ENCODE measurements around the gene CACNA1B. TPM values are rescaled to one million over a fixed set of nuclear protein-coding genes. Genes with fewer than 3 reads are reported as not detected.
"Not testable (repeated sequence)": the region's sequence is repeated elsewhere in the genome, so short reads cannot be mapped to it uniquely, and the experiment has no call there.

Gene CACNA1B
- polyA plus RNA-seq, 5 donors: 0.21 to 0.72 (median 0.50) TPM

GRCh38 chr9:138114501-138115245, 237.1 kb downstream of the CACNA1B start:
- DNase-seq: no peak

DNA sequence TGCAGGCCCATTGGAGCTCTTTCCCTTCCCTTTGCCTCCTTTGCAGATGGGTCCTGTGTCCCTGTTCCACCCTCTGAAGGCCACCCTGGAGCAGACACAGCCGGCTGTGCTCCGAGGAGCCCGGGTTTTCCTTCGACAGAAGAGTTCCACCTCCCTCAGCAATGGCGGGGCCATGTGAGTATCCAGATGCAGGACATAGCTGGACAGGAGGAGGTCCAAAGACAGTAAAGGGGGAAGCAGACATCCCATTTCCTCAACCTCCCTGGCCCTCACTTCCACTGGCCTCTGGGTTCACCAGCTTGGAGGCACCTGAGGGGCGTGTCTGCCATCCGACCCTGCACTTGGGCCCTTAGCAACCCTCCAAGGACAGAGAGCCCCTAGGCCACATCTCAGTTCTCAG, 237.9 kb downstream of the CACNA1B start:
- no peak for DNase-seq

DNA sequence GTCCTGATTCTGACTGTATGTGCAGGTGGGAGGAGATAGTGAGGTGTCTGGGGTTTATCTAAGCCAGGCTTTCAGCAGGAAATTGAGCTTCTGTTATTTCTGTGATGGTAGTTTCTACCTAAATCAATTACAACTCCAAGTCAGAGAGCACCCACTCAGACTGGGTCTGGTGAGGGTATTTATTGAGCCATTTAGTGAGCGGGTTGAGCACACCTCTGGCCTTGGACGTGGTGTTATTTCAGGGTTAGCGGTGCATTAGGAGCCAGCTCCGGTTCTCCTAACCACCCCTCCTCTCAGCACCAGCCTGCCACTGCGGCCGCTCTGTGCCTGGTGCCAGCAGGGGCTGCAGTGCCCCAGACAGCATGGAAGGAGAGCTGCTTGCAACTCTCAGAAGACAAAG, 238.9 kb downstream of the CACNA1B start:
- DNase-seq: no peak

DNA sequence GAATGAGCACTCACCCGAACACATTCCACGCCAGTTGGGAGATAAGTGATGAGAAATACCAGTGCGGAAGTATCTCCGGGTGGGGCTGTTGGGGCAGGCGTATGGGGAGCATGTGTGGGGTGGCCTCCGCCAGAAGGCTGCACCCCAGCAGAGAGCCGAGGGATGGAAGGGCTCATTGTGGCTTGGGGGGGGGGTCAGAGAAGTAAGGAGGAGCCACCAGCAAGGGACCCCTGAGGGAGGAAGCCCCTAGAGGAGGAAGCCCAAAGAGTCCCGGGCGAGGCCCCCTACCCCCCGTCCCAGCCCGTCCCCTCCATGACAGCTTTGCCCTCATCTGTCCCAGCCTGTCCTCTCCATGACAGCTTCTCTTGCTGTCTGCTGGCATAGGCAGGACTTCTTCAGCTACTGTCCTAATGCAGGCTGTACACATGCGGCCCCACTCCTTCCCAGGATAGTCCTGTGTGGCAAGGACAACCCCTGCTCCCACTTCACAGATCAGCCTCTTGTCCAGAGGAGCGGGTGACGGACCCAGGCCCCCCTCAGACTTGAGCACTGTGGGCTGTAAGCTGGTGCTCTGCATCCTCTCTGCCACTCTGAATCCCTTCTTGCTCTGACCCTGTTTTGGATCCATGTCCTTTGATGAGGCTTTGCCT, 239.6 kb downstream of the CACNA1B start:
- DNase-seq: no peak

DNA sequence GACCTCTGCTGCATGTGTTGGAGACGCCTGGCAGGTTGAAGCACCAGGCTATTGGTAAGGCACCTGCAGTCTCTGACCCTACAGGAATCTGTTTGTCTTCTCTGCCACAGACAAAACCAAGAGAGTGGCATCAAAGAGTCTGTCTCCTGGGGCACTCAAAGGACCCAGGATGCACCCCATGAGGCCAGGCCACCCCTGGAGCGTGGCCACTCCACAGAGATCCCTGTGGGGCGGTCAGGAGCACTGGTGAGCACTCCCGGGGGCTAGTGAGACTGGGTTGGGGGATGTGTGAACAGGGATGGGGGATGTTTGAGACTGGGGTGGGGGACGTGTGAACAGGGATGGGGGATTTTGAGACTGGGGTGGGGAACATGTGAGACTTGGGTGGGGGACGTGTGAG, 240.3 kb downstream of the CACNA1B start:
- no peak for DNase-seq

GRCh38 chr9:138118601-138119071, 241.1 kb downstream of the CACNA1B start:
- DNase-seq: no peak

DNA sequence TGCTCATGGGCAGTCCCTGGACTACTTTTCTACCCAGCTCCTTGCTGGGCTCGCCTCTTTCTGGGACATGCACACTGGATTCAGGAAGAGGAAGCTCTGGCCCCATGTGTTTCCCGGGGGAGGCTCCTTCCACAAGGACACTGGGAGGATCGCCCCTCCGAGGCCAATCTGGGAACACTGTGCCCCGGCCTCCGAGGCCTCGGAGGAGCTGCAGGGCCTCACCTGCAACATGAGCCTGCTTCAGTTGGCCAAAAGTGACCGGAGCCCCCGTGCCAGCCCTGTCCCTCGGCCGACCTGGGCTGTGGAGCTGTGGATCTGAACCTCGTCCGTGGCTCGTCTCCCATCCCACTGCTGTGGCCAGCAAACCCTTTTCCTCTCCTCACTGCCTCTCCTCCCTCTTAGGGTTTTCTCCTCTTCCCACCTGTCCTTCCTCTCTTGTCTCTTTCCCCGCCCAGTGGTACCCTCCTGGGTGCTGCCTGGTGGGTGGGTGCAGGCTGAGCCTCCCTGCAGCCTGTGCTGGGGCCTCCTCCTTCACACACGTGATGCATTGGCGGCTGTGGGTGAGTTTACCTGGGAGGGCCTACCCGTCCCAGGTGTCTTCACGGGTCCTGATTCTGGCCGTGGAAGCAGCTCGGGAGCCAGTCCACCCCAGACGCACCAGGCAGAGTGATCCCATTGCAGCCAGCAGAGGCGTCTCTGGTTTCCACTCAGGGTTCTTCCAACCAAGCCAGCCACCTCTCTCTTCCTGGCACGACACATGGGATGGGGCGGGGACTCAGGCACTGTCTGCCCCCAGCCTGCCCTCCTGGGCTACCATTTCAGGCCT, 241.8 kb downstream of the CACNA1B start:
- no peak for DNase-seq

DNA sequence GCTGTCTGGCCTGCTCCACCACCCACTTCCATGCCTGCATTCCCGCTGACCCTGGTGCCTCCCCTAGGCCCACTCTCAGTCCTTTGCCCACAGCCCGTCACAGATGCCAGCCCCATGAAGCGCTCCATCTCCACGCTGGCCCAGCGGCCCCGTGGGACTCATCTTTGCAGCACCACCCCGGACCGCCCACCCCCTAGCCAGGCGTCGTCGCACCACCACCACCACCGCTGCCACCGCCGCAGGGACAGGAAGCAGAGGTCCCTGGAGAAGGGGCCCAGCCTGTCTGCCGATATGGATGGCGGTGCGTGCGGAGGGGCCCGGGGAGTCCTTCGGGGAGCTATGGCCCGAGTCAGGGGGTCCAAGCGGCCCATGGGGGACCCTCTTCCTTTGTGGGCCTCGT, 242.5 kb downstream of the CACNA1B start:
- no peak for DNase-seq

DNA sequence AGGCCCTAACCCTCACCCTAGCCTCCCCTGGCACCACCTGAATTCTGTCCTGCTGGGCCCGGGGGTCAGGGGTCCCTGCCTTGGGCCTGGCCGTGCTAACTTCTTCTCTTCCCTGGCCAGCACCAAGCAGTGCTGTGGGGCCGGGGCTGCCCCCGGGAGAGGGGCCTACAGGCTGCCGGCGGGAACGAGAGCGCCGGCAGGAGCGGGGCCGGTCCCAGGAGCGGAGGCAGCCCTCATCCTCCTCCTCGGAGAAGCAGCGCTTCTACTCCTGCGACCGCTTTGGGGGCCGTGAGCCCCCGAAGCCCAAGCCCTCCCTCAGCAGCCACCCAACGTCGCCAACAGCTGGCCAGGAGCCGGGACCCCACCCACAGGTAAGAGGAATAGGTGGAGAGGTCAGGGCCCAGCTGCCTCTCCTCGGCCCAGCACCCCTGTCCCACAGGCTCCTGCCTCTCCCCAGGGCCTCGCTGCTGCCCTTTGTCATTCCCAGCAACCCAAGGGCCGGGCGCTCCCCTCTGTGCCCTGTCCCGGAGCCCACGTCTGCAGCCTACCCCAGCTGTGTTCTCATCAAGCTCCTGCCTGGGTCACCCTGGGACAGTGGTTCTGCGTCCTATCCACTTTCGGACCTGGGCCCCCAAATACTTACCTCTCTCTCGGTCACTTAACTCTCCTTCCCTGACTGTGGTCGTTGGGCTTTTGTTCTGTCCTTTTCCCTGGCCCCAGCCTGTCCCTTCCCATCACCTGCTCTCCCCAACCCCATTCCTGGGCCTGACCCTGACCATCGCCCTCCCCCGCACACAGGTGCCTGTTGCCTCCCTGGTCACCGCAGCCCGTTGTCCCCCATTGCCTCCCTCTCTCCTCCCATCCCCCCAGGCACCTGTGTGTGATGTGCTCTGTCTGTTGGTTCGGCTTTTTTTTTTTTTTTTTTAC, 243.2 kb downstream of the CACNA1B start:
- DNase-seq: no peak

DNA sequence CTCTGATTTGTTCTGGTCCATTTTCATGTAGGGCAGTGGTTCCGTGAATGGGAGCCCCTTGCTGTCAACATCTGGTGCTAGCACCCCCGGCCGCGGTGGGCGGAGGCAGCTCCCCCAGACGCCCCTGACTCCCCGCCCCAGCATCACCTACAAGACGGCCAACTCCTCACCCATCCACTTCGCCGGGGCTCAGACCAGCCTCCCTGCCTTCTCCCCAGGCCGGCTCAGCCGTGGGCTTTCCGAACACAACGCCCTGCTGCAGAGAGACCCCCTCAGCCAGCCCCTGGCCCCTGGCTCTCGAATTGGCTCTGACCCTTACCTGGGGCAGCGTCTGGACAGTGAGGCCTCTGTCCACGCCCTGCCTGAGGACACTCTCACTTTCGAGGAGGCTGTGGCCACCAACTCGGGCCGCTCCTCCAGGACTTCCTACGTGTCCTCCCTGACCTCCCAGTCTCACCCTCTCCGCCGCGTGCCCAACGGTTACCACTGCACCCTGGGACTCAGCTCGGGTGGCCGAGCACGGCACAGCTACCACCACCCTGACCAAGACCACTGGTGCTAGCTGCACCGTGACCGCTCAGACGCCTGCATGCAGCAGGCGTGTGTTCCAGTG, 244.0 kb downstream of the CACNA1B start:
- DNase-seq: no peak

GRCh38 chr9:138122201-138122600, 244.6 kb downstream of the CACNA1B start:
- no peak for DNase-seq

- no peak for DNase-seq
Observed at GRCh38 chr9:138122676-138123075, 245.1 kb downstream of the CACNA1B start.

- DNase-seq: no peak
Observed at GRCh38 chr9:138123086-138123485, 245.5 kb downstream of the CACNA1B start.

- not testable (repeated sequence) for DNase-seq
Observed at GRCh38 chr9:138126090-138126857, 248.7 kb downstream of the CACNA1B start.

DNA sequence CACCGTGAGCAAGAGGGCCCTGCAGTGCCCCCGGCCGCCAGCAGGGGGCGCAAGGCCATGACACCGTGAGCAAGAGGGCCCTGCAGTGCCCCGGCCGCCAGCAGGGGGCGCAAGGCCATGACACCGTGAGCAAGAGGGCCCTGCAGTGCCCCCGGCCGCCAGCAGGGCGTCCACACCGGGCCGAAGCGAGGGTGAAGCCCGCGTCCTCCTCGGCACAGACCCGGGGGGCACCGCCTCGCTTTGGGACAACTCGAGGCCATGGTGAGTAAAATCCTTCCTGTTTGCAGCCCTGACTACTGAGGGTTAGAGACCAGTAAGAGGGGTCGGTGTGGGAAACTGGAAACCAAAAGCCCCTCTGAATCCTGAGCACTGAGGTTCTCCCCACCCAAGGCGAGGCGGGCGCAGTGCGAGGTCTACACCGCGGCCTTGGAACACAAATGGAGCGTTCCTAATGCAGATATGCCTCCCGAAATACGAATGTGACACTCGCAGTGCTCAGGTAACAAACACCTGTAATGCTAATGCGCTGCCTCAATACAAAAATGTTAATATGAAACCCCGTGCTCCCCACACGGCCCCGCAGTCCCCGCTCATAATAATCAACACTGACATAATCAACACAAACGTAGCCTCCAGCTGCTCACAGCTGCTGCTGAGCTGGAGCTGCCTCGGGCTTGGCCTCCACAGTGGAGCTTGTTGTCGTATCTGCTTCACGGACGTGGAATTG, 249.4 kb downstream of the CACNA1B start:
- DNase-seq: not testable (repeated sequence)

DNA sequence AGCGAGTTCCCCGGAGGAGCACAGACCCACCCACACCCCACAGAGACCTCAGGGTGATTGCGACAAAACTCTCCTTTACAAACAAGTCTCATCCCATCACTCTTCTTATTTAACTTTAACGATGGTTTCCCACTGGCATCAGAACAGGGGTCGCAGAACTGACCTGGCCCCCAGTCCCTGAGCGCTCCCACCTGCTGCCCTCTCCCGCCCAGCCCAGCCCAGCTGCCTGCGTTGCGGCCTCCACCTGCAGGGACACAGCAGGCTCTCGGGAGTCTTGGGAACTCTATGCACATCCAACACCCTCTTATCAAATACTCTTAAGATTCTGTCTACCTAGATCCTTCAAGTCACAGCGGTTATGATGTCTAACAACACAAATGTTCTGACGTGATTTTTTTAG, 250.4 kb downstream of the CACNA1B start:
- not testable (repeated sequence) for DNase-seq

- DNase-seq: not testable (repeated sequence)
Observed at GRCh38 chr9:138129318-138129717, 251.7 kb downstream of the CACNA1B start.

DNA sequence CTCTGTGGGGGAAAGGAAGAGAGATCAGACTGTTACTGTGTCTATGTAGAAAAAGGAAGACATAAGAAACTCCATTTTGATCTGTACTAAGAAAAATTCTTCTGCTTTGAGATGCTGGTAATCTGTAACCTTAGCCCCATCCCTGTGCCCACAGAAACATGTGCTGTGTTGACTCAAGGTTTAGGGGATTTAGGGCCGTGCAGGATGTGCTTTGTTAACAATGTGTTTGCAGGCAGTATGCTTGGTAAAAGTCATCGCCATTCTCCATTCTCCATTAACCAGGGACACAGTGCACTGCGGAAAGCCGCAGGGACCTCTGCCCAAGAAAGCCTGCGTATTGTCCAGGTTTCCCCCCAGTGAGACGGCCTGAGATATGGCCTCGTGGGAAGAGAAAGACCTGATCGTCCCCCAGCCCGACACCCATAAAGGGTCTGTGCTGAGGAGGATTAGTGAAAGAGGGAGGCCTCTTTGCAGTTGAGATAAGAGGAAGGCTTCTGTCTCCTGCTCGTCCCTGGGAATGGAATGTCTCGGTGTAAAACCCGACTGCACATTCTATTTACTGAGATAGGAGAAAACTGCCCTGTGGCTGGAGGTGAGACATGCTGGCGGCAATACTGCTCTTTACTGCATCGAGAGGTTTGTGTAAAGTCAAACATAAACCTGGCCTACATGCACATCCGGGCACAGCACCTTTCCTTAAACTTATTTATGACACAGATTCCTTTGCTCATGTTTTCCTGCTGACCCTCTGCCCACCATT, 255.5 kb downstream of the CACNA1B start:
- DNase-seq: not testable (repeated sequence)

DNA sequence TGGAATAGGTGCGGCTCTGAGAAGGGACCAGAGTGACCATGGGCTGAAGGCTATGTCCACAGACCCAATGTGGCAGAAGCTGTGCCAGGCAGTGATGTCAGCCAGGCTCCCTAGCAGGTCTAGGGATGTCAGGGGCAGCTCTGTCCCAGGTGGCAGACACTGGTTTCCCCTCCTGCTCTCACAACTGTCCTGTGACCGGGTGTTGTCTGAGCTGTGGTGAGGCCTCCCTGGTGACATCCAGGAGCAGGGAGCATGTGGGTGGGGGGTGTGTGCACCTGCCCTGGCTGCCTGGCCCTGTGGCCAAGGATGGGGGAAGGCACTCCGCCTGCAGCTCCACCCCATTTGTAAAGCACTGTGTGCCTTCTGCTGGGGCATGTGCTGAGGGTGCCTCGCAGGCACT, 257.0 kb downstream of the CACNA1B start:
- not testable (repeated sequence) for DNase-seq
